ENCODE data around the gene SMG9.

DNA sequence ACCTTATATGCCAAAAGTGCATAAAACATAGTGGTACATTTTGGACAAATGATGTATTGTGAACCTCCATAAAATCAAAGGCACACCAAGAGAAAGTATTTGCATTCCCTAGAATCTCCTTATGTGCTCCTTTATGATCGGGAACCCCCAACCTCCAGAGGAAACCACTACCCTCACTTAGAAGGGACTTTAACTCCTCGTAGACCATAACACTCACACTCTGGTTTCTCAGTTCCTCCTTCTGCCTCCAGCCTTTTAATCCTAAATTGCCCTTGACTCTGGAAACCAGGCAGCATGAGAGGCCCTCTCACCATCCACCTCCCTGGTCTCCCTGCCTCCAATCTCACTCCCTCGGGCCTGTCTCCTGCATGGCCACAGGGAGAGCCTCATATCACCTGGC is 35.8 kb upstream of the SMG9 start:
- TF ChIP-seq JUND (IDR thresholded peaks at IDR 0.05) (no peak), RAD21 (IDR thresholded peaks at IDR 0.05) (no peak), TAF1 (conservative IDR thresholded peaks at IDR 0.05) (no peak)
- TF ChIP-seq, protein P1, sequence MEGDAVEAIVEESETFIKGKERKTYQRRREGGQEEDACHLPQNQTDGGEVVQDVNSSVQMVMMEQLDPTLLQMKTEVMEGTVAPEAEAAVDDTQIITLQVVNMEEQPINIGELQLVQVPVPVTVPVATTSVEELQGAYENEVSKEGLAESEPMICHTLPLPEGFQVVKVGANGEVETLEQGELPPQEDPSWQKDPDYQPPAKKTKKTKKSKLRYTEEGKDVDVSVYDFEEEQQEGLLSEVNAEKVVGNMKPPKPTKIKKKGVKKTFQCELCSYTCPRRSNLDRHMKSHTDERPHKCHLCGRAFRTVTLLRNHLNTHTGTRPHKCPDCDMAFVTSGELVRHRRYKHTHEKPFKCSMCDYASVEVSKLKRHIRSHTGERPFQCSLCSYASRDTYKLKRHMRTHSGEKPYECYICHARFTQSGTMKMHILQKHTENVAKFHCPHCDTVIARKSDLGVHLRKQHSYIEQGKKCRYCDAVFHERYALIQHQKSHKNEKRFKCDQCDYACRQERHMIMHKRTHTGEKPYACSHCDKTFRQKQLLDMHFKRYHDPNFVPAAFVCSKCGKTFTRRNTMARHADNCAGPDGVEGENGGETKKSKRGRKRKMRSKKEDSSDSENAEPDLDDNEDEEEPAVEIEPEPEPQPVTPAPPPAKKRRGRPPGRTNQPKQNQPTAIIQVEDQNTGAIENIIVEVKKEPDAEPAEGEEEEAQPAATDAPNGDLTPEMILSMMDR (IDR thresholded peaks at IDR 0.05; ENCODE audit: low read depth, low read length, missing input control): no peak
- TF ChIP-seq, protein P2, sequence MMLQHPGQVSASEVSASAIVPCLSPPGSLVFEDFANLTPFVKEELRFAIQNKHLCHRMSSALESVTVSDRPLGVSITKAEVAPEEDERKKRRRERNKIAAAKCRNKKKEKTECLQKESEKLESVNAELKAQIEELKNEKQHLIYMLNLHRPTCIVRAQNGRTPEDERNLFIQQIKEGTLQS (IDR thresholded peaks at IDR 0.05): no peak
- TF ChIP-seq, protein P3, sequence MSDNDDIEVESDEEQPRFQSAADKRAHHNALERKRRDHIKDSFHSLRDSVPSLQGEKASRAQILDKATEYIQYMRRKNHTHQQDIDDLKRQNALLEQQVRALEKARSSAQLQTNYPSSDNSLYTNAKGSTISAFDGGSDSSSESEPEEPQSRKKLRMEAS (IDR thresholded peaks at IDR 0.05): no peak
